GM21447 (cell line): ENCODE results near the gene RAPGEF3.

ENCODE experiments used
- ATAC-seq: cut with Tn5 transposase; IDR thresholded peaks from one replicate; pipeline ENCODE4 v1.9.1; 2021; ENCODE audit not compliant: unreplicated experiment

RAPGEF3 gene

DNA sequence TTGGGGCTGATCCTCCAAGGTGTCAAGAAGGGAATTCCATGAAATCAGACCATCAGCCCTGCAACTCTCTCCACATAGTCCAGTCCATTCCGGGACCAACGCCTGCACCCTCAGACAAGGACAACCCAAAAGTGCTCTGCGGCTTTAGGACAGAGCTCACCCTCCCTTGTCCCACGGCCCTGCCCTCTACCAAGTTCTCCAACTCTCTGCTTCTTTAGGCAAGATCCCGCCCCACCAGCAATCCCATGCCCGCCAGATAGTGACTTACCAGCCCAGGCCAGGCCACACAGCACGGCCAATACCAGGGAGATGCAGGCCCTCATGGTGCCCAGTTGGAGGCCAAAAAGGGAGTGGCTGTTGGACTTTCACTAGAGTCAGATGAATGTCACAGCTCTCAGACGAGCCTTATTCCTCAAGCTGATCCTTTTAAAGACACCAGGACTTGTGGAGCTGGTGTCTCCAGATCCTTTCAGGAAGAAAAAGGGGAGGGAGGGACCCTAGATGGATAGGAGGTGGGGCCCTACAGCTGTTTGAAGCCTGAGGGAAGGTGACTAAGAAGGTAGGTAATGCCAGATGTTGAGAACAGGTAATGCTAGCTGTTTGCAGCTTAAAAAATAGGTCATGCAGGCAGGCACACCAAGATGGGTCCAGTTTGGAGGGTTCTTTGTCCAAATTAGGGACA, 33.4 kb downstream of the RAPGEF3 start, which contains the start of gene ENDOU:
ENDOU (minus strand) TSS at position 400 of the 682 bp plus-strand sequence; CDS start at position 323, 77 bp downstream.
- ATAC-seq, result no peak

DNA sequence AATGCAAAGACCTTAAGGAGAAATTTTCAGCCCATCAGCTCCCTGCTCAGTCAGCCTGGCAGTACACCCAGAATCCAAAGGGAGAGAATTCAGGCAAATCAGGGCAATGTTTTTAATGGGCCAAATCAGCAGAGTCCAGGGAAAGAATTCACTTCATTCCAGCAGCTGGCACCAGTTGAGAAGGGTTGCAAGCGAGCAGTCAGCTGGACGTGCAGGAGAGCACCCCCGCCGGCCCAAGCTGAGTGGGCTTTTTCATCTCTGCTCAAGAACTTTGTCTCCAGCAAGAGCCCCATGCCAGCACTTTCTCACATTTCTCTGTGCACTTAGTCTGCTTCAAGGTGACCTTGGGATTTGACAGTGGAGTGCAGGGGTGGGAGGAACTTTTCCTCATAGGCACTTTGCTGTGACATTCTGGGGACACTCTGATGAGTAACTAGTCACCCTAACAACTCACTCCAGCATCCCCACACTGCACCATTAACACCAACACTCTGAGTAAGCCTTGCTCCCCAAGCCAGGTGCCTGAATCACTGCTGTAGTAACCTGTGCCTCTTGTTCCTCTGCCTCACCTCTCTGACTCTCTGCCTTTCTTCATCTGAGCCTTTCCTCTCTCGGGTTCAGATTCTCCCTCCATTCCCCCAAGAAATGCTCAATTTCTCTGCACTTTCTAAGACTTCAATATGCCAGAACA, 35.6 kb downstream of the RAPGEF3 start:
- no peak for ATAC-seq

DNA sequence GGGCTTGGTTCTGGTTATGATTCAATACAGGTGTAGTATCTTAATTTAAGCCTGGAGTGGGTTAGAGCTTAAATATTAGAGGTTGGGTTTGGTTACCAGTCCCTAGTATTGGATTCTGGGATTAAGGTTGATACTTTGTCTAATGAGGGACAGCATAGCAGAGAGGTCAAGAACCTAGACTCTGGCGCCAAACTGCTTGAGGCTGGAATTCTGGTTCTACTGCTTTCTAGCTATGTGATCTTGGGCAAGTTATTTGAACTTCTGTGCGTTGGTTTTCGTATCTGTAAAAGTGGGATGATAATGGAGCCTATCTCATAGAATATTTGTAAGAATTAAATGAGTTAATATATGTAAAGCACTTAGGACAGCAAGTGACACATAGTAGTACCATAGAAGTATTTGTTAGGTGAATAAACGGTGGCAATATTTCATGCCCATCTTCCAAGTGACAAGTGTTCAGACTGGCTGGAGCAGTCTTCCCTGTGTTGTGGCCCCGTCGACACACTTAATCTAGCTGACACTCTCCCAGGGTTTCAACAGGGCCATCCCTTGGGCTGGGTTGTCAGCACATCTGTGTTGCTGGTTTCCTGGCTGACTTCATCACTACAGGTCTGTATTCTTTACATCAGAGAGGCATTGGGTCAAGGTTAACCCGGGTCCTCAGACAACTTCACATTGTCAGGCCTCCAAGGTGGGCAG, 36.4 kb downstream of the RAPGEF3 start:
- ATAC-seq, result no peak

GRCh38 chr12:47721431-47721973, 37.2 kb downstream of the RAPGEF3 start:
- no peak for ATAC-seq

- ATAC-seq, result no peak
These were observed 40.1 kb downstream of the RAPGEF3 start for GRCh38 chr12:47718531-47718930.

DNA sequence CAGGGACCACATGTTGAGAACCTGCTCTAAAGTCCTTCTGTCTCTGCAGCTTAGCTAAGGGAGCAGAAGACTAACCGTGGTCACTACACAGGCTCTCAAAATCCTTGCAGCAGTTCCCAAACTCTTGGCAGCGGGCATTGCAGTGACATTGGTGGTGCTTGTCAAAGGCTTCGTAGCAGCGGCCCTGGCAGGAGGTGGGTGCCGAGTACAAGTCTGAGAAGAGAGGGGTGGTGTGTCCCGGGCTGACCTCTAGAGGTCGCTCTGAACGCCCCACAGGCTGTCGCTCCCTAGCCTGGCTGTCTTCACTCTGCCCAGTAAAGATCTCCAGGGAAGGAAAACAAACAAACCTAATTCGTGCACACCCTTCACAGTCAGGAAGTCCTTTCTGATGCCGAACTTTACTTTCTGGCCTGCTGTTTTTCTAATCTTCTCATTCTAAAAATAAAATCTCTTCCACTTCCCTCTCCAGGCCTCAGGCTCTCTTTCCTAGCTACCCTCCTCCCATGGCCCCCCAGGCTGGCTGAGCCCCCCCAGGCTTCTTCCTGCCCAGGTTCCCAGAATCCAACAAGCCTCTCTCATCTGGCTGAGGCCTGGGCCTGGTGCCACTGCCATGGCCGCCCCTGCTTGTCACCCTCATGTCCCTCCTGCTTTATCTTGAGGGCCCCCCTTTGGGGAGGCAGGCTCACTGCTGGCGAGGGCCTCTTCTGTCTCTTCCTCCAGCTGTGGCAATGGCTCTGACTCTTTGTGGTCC, 41.1 kb downstream of the RAPGEF3 start:
- ATAC-seq, result no peak

GRCh38 chr12:47717046-47717442, 41.6 kb downstream of the RAPGEF3 start:
- ATAC-seq, result no peak

GRCh38 chr12:47715877-47716548, 42.7 kb downstream of the RAPGEF3 start:
- ATAC-seq, result no peak

DNA sequence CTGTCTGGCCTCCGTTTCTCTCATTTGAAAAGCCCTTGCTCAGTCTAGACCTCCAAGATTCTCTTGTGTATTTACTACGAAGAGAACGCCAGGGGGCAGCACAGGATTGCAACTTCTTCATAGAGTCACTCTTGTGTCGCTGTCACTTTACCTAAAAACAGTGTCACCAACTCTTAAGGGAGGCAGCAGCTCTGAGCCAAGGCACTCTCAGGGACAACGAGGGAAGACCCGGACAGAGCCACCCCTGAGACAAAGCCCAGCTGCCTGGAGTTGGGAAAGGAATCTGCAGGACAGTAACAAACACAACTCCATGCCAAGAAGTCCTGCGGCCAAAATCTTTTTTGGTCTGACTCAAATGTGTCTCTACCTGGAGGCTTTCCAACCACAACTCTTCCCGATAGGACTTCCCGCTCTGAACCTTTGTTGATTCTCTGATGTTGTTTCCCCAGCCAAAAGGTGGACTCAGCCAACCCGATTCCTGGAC, 43.2 kb downstream of the RAPGEF3 start:
- ATAC-seq, result peak; percentile 69

DNA sequence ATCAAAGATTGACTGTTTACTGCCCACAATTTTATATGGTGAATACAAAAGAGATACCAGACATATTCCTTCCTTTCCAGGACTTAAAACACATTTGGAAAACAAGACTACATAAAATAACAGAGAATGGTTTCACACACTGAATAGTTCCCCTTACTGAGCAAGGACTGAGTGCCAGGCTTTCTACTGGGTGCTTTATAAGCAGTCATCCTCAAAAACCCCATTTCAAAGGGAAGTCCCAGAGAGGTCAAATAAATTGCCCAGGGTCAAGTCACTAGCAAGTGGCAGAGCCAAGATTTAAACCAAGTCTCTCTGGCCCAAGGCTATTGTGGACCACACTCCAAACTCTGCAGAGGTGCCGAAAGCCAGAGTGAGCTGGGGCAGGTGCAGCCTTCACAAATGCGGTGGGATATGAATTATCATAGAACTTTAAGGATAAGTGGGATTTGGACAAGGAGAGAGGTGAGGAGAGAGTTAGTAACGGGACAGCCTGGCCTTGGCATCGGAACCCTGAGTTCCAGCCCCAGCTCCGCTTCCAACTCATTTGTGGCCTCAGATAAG, 43.8 kb downstream of the RAPGEF3 start:
- peak; percentile 11 for ATAC-seq

GRCh38 chr12:47712171-47712570, 46.5 kb downstream of the RAPGEF3 start:
- ATAC-seq, result no peak

GRCh38 chr12:47711448-47711847, 47.2 kb downstream of the RAPGEF3 start:
- ATAC-seq, result no peak

DNA sequence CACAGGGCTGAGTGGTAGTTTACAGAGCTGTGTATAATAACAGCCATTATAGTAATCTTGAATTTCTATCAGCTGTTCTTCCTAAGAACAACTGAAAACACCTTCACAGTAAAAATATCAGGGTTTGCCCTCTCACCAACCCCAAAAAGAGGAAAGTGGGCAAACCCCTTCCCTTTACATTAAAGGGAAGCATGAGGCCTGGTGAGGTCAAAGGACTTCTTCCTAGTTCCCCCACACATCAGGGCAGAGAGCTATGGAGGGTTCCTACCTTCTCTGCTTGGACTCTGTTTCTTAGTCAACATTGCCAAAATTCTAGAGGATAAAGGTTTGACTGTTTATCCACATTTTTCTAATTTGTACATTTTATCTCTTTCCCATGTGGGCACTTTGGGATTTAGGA, 48.4 kb downstream of the RAPGEF3 start:
- no peak for ATAC-seq

DNA sequence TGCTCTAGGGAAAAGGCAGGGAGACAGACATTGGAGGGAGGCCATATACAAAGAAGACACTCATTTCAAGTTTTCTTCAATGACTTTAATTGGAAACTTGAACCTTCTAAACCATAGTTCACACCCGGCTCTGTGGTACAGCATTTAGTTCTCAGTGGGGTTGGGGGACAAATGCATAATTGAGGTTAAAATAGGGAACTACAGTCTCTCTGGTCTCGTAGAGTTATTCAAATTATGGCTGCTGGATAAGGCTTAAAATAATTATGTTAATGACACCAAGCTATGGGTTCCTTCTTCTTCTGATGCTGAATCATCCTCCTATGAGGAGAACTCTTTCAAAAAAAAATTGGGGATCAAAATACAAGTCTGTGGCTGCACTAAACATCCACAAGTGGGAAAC, 49.0 kb downstream of the RAPGEF3 start:
- no peak for ATAC-seq

DNA sequence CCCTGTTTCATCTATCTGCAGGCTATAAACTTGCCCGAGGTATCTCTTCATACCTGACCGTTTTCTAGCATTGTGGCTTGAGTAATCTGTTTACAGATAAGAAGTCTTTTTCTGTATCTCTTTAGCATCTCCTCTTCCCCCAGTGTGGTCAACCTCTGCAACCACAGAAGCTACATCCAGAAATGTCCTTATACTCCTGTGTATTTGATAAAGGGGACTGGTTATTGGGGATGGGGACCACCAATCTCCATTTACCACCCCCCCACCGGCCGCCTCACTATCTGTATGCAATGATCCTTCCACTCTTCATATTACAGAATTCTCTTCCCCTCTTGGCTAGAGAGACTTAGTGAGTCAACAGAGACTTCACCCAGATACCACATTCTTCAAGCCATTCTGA, 49.4 kb downstream of the RAPGEF3 start:
- ATAC-seq, result no peak

DNA sequence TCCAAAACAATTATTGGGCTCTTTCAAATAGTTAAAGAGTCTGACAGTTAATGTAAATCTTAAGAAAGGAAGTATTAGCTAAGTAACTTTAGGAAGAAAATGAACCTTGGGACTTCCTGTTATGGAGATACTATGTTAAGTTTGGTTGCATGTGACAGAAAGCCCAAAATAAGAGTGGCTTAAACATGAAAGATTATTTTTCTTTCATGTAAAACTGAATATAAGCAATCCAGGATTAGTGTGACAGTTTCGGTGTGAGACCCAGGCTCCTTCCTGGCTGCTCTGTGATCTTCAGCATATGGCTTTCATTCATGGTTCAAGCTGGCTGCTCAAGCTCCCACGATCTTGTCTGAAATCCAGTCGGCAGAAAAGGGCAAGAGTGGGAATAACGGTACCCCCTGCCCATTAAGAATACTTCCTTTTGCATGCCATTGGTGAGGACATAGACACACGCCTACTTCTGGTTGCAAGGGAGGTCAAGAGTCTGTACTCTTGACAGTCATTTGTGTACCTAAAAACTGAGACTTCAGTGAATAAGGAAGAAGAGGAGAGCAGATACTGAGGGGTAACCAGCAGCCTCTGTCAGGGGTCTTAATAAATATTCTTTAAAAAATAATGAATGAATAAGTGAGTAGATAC, 50.7 kb downstream of the RAPGEF3 start:
- no peak for ATAC-seq

- no peak for ATAC-seq
These were observed 51.3 kb downstream of the RAPGEF3 start for GRCh38 chr12:47707355-47707754.

GRCh38 chr12:47705566-47706425, 52.9 kb downstream of the RAPGEF3 start, which contains the start of gene RPAP3:
Gene RPAP3 (minus strand): TSS chr12:47706030. CDS start chr12:47702840, 3,190 bp downstream.
- peak; percentile 78 for ATAC-seq

GRCh38 chr12:47705229-47705565, 53.5 kb downstream of the RAPGEF3 start:
- no peak for ATAC-seq
